B cell (primary cell): ENCODE measurements around the gene TMEM81.

ENCODE experiments used
- EZH2 ChIP-seq: IDR thresholded peaks from 2 replicates; pipeline ENCODE4 v1.6.1; 2012; ENCODE audit warnings: borderline replicate concordance, low read depth, mild to moderate bottlenecking, moderate library complexity, low read length; ENCODE audit not compliant: insufficient read depth, poor library complexity, severe bottlenecking
- TF ChIP-seq, protein P1 (sequence below): fragments of 200-600 bp; IDR thresholded peaks from one replicate; pipeline ENCODE4 v1.8.0; 2022; ENCODE audit warnings: antibody characterized with exemption, mild to moderate bottlenecking

DNA sequence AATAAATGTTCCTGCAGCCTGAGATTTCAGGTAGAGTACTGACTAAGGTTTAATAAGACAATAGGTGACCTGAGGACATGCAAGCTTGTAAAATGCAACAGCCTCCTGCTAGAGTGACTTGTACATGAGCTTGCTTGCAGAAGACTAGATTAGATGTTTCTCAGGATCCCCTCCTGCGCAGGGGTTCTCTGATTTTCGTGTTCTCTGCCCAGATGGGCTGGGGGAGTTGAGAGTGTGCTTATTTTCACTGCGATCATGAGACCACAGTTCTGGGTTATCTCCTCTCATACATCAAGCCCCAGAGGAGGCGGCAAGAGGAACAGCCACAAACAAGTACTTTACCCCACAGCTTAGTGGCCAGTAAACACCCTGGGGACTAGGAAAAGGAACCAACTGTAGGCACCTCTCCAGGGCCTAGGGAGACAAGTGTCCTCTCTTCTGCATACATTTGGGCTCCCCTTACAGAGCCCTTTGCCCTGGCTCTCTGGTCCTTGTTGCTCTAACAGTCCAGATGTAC, 8.0 kb downstream of the TMEM81 start:
- TF ChIP-seq, protein P1, sequence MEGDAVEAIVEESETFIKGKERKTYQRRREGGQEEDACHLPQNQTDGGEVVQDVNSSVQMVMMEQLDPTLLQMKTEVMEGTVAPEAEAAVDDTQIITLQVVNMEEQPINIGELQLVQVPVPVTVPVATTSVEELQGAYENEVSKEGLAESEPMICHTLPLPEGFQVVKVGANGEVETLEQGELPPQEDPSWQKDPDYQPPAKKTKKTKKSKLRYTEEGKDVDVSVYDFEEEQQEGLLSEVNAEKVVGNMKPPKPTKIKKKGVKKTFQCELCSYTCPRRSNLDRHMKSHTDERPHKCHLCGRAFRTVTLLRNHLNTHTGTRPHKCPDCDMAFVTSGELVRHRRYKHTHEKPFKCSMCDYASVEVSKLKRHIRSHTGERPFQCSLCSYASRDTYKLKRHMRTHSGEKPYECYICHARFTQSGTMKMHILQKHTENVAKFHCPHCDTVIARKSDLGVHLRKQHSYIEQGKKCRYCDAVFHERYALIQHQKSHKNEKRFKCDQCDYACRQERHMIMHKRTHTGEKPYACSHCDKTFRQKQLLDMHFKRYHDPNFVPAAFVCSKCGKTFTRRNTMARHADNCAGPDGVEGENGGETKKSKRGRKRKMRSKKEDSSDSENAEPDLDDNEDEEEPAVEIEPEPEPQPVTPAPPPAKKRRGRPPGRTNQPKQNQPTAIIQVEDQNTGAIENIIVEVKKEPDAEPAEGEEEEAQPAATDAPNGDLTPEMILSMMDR, result no peak
- TF ChIP-seq EZH2, result no peak
